Hepatocyte (in vitro differentiated cells): Measurements from ENCODE around the gene NEK9. TPM values are rescaled to one million over a fixed set of nuclear protein-coding genes. Genes with fewer than 3 reads are reported as not detected.

Experiments
- DNase-seq: peaks from one replicate; pipeline ENCODE4 v3.0.0-alpha.2; 2016; ENCODE audit warnings: low spot score
- H2AFZ ChIP-seq: fragments of 200-600 bp; sonication (generic); 2 replicates; pipeline ENCODE4 v1.6.0; 2016; ENCODE audit warnings: antibody characterized with exemption, mild to moderate bottlenecking
- H3K27ac ChIP-seq: fragments of 200-600 bp; sonication (generic); 2 replicates; pipeline ENCODE4 v1.5.1; 2016; ENCODE audit warnings: mild to moderate bottlenecking
- H3K27me3 ChIP-seq: fragments of 200-600 bp; sonication (generic); 2 replicates; pipeline ENCODE4 v1.6.1; 2016
- H3K36me3 ChIP-seq: fragments of 200-600 bp; sonication (generic); replicated peaks from 2 replicates; pipeline ENCODE4 v1.5.1; 2016; ENCODE audit warnings: low read depth; ENCODE audit not compliant: insufficient read depth
- H3K4me1 ChIP-seq: fragments of 200-600 bp; sonication (generic); 2 replicates; pipeline ENCODE4 v1.5.1; 2016; ENCODE audit warnings: mild to moderate bottlenecking, moderate library complexity; ENCODE audit not compliant: insufficient read depth
- H3K4me2 ChIP-seq: fragments of 200-600 bp; sonication (generic); 2 replicates; pipeline ENCODE4 v1.6.0; 2016
- H3K4me3 ChIP-seq: fragments of 200-600 bp; sonication (generic); 2 replicates; pipeline ENCODE4 v1.5.1; 2016; ENCODE audit warnings: mild to moderate bottlenecking
- H3K79me2 ChIP-seq: fragments of 200-600 bp; sonication (generic); 2 replicates; pipeline ENCODE4 v1.6.0; 2017; ENCODE audit warnings: mild to moderate bottlenecking
- H3K9me2 ChIP-seq: fragments of 200-600 bp; sonication (generic); replicated peaks from 2 replicates; pipeline ENCODE4 v1.6.0; 2017; ENCODE audit warnings: mild to moderate bottlenecking; ENCODE audit not compliant: insufficient read depth
- H3K9me3 ChIP-seq: fragments of 200-600 bp; sonication (generic); 2 replicates; pipeline ENCODE4 v1.5.1; 2016; ENCODE audit warnings: low read depth, mild to moderate bottlenecking
- H4K20me1 ChIP-seq: fragments of 200-600 bp; sonication (generic); 2 replicates; pipeline ENCODE4 v1.6.0; 2016; ENCODE audit warnings: mild to moderate bottlenecking; ENCODE audit not compliant: insufficient read depth, poor library complexity, severe bottlenecking
- EZH2 ChIP-seq: fragments of 200-600 bp; sonication (generic); IDR thresholded peaks from 2 replicates; pipeline ENCODE4 v1.6.1; 2016; ENCODE audit warnings: antibody characterized with exemption, mild to moderate bottlenecking, borderline replicate concordance
- EZH2phosphoT487 ChIP-seq: fragments of 200-600 bp; sonication (generic); IDR thresholded peaks from one replicate; pipeline ENCODE4 v1.6.1; 2018; ENCODE audit warnings: antibody characterized with exemption, mild to moderate bottlenecking, low read depth, moderate library complexity; ENCODE audit not compliant: unreplicated experiment, severe bottlenecking
- WGBS: methylation state at CpG from one replicate; pipeline ENCODE4 v1.1.6; 2016; ENCODE audit warnings: low lambda C conversion rate; ENCODE audit errors: missing lambda C conversion rate; 5-methylcytosine and 5-hydroxymethylcytosine counted together
- polyA plus RNA-seq: library from polyadenylated mRNA; unstranded; fragments of >200 nt; fragmentation: Nextera tagmentation; extraction: Ambion mirVana; gene quantifications from 2 replicates; pipeline ENCODE4 v1.2.1, GENCODE V29; 2016
- total RNA-seq: library from RNA; depleted of rRNA; stranded (reverse); fragments of >200 nt; gene quantifications from 2 replicates; pipeline ENCODE4 v1.2.3, GENCODE V29; 2014
- TF ChIP-seq, protein P1 (sequence below): fragments of 200-600 bp; sonication (generic); IDR thresholded peaks from 2 replicates; pipeline ENCODE4 v1.5.1; 2016; ENCODE audit warnings: antibody characterized with exemption, mild to moderate bottlenecking; ENCODE audit not compliant: poor library complexity

The NEK9 gene
- total and polyA plus RNA-seq, 2 experiments from 2014 or later, result 8.8 to 21.1 TPM

DNA sequence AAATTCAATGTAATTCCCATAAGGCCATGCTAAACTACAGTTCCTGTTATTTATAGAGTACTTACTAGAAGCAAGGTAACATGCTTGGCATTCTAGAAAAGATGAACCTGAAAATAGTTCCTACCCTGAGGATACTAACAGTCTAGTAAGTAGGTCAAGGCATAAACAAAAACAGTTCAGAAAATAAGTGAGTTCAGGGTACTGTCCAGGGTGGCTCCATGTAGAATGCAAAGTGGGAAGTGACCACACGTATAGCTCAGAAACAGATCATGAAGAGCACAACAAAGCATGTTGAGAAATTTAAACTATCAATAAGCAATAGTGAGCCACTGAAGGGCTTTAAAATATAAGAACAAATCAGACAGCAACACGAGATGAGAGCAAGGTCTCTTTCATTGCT, 47.2 kb upstream of the NEK9 start:
- TF ChIP-seq EZH2 (no peak), EZH2phosphoT487 (no peak)
- TF ChIP-seq, protein P1, sequence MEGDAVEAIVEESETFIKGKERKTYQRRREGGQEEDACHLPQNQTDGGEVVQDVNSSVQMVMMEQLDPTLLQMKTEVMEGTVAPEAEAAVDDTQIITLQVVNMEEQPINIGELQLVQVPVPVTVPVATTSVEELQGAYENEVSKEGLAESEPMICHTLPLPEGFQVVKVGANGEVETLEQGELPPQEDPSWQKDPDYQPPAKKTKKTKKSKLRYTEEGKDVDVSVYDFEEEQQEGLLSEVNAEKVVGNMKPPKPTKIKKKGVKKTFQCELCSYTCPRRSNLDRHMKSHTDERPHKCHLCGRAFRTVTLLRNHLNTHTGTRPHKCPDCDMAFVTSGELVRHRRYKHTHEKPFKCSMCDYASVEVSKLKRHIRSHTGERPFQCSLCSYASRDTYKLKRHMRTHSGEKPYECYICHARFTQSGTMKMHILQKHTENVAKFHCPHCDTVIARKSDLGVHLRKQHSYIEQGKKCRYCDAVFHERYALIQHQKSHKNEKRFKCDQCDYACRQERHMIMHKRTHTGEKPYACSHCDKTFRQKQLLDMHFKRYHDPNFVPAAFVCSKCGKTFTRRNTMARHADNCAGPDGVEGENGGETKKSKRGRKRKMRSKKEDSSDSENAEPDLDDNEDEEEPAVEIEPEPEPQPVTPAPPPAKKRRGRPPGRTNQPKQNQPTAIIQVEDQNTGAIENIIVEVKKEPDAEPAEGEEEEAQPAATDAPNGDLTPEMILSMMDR, result no peak
- H2AFZ ChIP-seq, result no peak overlapping the region
- no peaks in the 10 kb centered on the region for H3K9me2 ChIP-seq
- peak overlapping the region; percentile 84 for H3K4me2 ChIP-seq
- H3K4me3 ChIP-seq, result peak overlapping the region; percentile 6
- no peaks in the 10 kb centered on the region for H3K27me3 ChIP-seq
- no peaks in the 10 kb centered on the region for H3K9me3 ChIP-seq
- no peaks in the 10 kb centered on the region for H3K36me3 ChIP-seq
- peaks cover 16% of the 10 kb centered on the region for H3K4me1 ChIP-seq
- no peak for DNase-seq
- peak overlapping the region; percentile 18 for H3K27ac ChIP-seq
- H3K79me2 ChIP-seq, result peaks cover 71% of the 10 kb centered on the region
- 88% methylated on average over 2 of the region's 2 CpGs for WGBS
- peaks cover 56% of the 10 kb centered on the region for H4K20me1 ChIP-seq

DNA sequence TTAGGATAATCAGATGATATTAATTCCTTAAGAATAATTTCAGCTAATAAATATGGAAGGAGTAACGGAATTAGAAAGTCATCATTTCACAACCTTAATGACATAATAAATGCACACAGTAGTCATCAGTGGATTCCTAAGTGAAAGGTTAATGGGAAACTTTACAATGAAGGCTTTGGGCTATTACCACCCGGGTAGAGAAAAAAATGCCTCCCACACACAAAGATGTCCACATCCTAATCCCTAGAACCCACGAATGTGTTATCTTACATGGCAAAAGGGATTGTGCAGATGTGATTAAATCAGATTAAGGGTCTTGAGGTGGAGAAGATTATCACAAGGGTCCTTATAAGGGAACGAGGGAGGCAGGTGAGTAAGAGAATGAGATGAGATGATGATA, 43.9 kb upstream of the NEK9 start:
- Histone ChIP-seq H3K27ac (no peak overlapping the region), H3K27me3 (no peaks in the 10 kb centered on the region), H2AFZ (no peak overlapping the region), H3K4me1 (peaks cover 16% of the 10 kb centered on the region), H3K4me3 (no peak overlapping the region), H3K79me2 (peaks cover 100% of the 10 kb centered on the region), H3K9me2 (no peaks in the 10 kb centered on the region), H3K36me3 (no peaks in the 10 kb centered on the region), H3K9me3 (no peaks in the 10 kb centered on the region), H4K20me1 (peaks cover 88% of the 10 kb centered on the region), H3K4me2 (no peak overlapping the region)
- WGBS, result 69% methylated on average over 4 of the region's 4 CpGs
- DNase-seq, result no peak
- TF ChIP-seq EZH2phosphoT487 (no peak), EZH2 (no peak)
- TF ChIP-seq, protein P1, result no peak

DNA sequence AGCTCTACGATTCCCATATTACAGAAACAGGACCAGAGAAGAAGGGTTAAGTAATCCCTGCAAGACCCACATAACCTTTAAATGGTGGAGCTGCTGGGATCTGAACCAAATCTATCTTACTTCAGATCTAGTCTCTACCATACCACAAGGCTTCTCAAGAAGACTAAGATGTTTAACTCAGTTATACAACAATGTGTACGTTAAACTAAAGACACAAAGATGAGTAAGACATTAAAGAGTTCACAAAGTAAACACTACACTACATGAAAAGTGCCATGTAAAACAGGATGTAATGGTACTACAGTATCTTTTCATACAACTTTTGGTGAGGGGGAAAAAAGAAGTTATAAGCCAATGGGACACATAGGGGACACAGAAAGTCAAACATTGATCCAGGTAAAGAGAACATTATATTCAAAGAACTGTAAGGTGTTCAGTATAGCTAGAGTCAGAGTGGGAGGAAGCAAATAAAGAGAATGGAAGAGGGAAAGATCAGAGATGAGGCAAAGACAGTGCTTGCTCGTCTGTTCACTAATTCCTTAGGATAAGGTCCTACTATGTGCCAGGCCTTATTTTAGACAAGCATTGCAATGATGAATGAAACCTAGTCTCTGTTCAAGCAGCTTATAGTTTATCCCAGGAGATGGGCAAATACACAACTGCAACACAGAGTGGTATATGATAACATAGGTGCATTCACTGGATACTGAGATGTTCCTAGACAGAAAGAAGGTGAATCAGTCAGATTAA, 41.9 kb upstream of the NEK9 start:
- Histone ChIP-seq H3K4me3 (no peak overlapping the region), H2AFZ (no peak overlapping the region), H3K4me2 (no peak overlapping the region), H3K36me3 (no peaks in the 10 kb centered on the region), H3K27me3 (no peaks in the 10 kb centered on the region), H4K20me1 (peaks cover 87% of the 10 kb centered on the region), H3K27ac (no peak overlapping the region), H3K9me2 (no peaks in the 10 kb centered on the region), H3K9me3 (no peaks in the 10 kb centered on the region), H3K79me2 (peaks cover 100% of the 10 kb centered on the region), H3K4me1 (peaks cover under 1% of the 10 kb centered on the region)
- WGBS, result 75% methylated on average over 3 of the region's 3 CpGs
- TF ChIP-seq EZH2 (no peak), EZH2phosphoT487 (no peak)
- TF ChIP-seq, protein P1, result no peak
- no peak for DNase-seq
